OCI-LY7 (cell line): ENCODE data around the gene UNC13A. TPM values are rescaled to one million over a fixed set of nuclear protein-coding genes. Genes with fewer than 3 reads are reported as not detected.

ENCODE experiments used
- BruUV-seq: library from RNA; stranded (reverse); fragments of 400-500 nt; replicated peaks from 2 replicates; lab custom pipeline; 2021; lab: Mats Ljungman, UMichigan
- CTCF ChIA-PET: fragments of 300-600 bp; sonication (Branson Sonifier 250); formaldehyde crosslinking; loops from one replicate; lab custom pipeline; 2022; ENCODE audit warnings: antibody characterized with exemption; ENCODE audit not compliant: unreplicated experiment; lab: Charles Lee
- POLR2A ChIA-PET: fragments of 300-600 bp; sonication (Branson Sonifier 250); formaldehyde crosslinking; loops from one replicate; lab custom pipeline; 2022; ENCODE audit warnings: antibody characterized with exemption; lab: Charles Lee
- DNase-seq: peaks from one replicate; pipeline ENCODE4 v3.0.0-alpha.2; 2015; ENCODE audit warnings: low spot score
- H2AFZ ChIP-seq: fragments of 200-600 bp; sonication (generic), shearing (Covaris generic); 2 replicates; pipeline ENCODE4 v1.6.1; 2014; ENCODE audit warnings: mild to moderate bottlenecking, antibody characterized with exemption, low read length, moderate library complexity
- H3K27ac ChIP-seq: fragments of 200-600 bp; sonication (generic); 2 replicates; pipeline ENCODE4 v1.5.1; 2014; ENCODE audit warnings: mixed run types, low read depth, mild to moderate bottlenecking, moderate library complexity, low read length, inconsistent platforms; ENCODE audit not compliant: poor library complexity, severe bottlenecking
- H3K36me3 ChIP-seq: fragments of 200-600 bp; sonication (generic); 2 replicates; pipeline ENCODE4 v1.6.1; 2014; ENCODE audit warnings: mild to moderate bottlenecking, antibody characterized with exemption, low read length, moderate library complexity, mixed read lengths; ENCODE audit not compliant: insufficient read depth
- H3K4me1 ChIP-seq: fragments of 200-600 bp; sonication (generic); 2 replicates; pipeline ENCODE4 v1.5.1; 2014; ENCODE audit warnings: mild to moderate bottlenecking, low read length; ENCODE audit not compliant: insufficient read depth, poor library complexity, severe bottlenecking
- H3K4me2 ChIP-seq: fragments of 200-600 bp; sonication (generic); 2 replicates; pipeline ENCODE4 v1.6.1; 2014; ENCODE audit warnings: mild to moderate bottlenecking, low read length
- H3K4me3 ChIP-seq: fragments of 200-600 bp; sonication (generic); 2 replicates; pipeline ENCODE4 v1.5.1; 2014; ENCODE audit warnings: mild to moderate bottlenecking, low read depth, low read length; ENCODE audit not compliant: poor library complexity, severe bottlenecking
- H3K79me2 ChIP-seq: fragments of 200-600 bp; sonication (generic); 2 replicates; pipeline ENCODE4 v1.6.1; 2016; ENCODE audit warnings: low read depth, mild to moderate bottlenecking, low read length, moderate library complexity, mixed read lengths; ENCODE audit not compliant: insufficient read depth
- H3K9me2 ChIP-seq: fragments of 200-600 bp; sonication (generic); 2 replicates; pipeline ENCODE4 v1.6.1; 2016; ENCODE audit warnings: mild to moderate bottlenecking, low read length, mixed read lengths; ENCODE audit not compliant: insufficient read depth
- H3K9me3 ChIP-seq: fragments of 200-600 bp; sonication (generic); 2 replicates; pipeline ENCODE4 v1.6.1; 2014; ENCODE audit warnings: mild to moderate bottlenecking, mixed run types, low read length, mixed read lengths
- H4K20me1 ChIP-seq: fragments of 200-600 bp; sonication (generic); 2 replicates; pipeline ENCODE4 v1.6.1; 2014; ENCODE audit warnings: mild to moderate bottlenecking, antibody characterized with exemption, low read length, moderate library complexity, mixed read lengths; ENCODE audit not compliant: insufficient read depth
- CTCF ChIP-seq: fragments of 200-600 bp; sonication (generic); conservative IDR thresholded peaks from 2 replicates; pipeline ENCODE4 v1.5.1; 2014; ENCODE audit warnings: mild to moderate bottlenecking, antibody characterized with exemption, low read length, moderate library complexity, mixed read lengths
- EZH2phosphoT487 ChIP-seq: fragments of 200-600 bp; sonication (generic); IDR thresholded peaks from 2 replicates; pipeline ENCODE4 v1.6.1; 2018; ENCODE audit warnings: low read depth, borderline replicate concordance, mild to moderate bottlenecking, mixed run types, antibody characterized with exemption, low read length, moderate library complexity, mixed read lengths
- intact Hi-C: fragments of 100-400 bp; cut with micrococcal nuclease; formaldehyde crosslinking; loops from one replicate; pipeline ENCODE4 v1.10.0; 2022; ENCODE audit not compliant: unreplicated experiment
- total RNA-seq, 2 experiments: library from RNA; depleted of rRNA in 1 of 2; stranded (reverse); fragments of >200 nt in 1 of 2; shearing (Covaris generic) in 1 of 2; gene quantifications; 2 replicates each; pipeline ENCODE4 v1.2.3, GENCODE V29; 2014 to 2022

UNC13A gene
- total RNA-seq, 2 experiments from 2014 or later = 0.72 to 0.92 TPM

- no peak for DNase-seq
- H3K9me2 ChIP-seq = no peaks in the 10 kb centered on the region
- H3K4me2 ChIP-seq = no peak overlapping the region
- ChIA-PET POLR2A (no interaction called here), CTCF (no interaction called here)
- no peaks in the 10 kb centered on the region for H4K20me1 ChIP-seq
- peaks cover 11% of the 10 kb centered on the region for H3K4me1 ChIP-seq
- H2AFZ ChIP-seq = no peak overlapping the region
- no peak overlapping the region for H3K27ac ChIP-seq
- TF ChIP-seq EZH2phosphoT487 (no peak), CTCF (no peak)
- no peak overlapping the region for H3K4me3 ChIP-seq
- BruUV-seq = no TSS peak
- no peaks in the 10 kb centered on the region for H3K9me3 ChIP-seq
- peaks cover 79% of the 10 kb centered on the region for H3K36me3 ChIP-seq
- intact Hi-C loops = no loop called here
- no peaks in the 10 kb centered on the region for H3K79me2 ChIP-seq
Measured at GRCh38 chr19:17576758-17577456, 111.2 kb downstream of the UNC13A start.

DNA sequence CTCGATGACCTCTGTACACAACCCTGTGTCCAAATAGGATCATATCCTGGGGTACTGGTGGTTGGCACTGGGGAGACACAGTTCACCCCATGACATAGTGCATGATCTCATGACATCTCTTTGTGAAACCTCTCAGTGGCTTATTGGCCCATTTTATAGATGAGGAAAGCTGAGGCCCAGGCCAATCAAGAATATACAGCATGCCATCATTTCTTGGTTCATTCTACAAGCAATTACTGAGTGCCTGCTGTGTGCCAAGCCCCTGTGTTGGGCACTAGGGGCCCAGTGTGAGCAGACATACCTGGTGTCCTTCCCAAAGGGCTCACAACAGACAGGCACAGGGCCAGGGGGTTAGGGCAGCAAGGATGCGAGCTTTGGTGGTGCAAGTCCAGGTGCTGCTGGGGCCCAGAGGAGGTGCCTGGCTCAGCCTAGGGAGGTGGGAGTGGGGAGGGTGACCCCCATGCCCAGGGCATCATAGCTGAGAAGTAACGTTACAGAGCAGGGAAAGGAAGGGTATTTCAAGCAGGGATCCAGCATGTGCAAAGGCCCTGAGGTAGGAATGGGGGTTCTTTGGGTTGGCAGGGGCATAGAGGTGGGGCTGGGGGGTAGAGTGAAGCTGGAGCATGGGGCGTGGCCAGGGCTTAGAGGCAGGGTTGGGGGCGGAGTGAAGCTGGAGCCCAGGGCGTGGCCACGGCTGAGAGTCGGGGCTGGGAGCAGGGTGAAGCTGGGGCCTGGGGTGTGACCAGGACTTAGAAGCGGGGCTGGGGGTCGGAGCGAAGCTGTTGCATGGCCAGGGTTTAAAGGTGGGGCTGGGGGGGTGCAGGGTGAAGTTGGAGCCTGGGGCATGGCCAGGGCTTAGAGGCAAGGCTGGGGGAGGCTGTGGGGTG lies 112.0 kb downstream of the UNC13A start:
- no peak overlapping the region for H2AFZ ChIP-seq
- intact Hi-C loops = no loop called here
- ChIA-PET CTCF (interaction anchor here (1.0 kb wide), 1 partner anchor 80 kb away, joined by 5 read pairs; no protein-coding TSS in a partner anchor), POLR2A (no interaction called here)
- peaks cover 11% of the 10 kb centered on the region for H3K4me1 ChIP-seq
- no peak for DNase-seq
- H3K36me3 ChIP-seq = peaks cover 79% of the 10 kb centered on the region
- H3K27ac ChIP-seq = no peak overlapping the region
- no peaks in the 10 kb centered on the region for H4K20me1 ChIP-seq
- TF ChIP-seq EZH2phosphoT487 (no peak), CTCF (no peak)
- no peaks in the 10 kb centered on the region for H3K79me2 ChIP-seq
- H3K9me2 ChIP-seq = no peaks in the 10 kb centered on the region
- H3K4me2 ChIP-seq = no peak overlapping the region
- no peaks in the 10 kb centered on the region for H3K9me3 ChIP-seq
- no TSS peak for BruUV-seq
- no peak overlapping the region for H3K4me3 ChIP-seq
